WTC11 (cell line): ENCODE results near the gene GPR37L1. TPM values are rescaled to one million over a fixed set of nuclear protein-coding genes. Genes with fewer than 3 reads are reported as not detected.
"Not testable (repeated sequence)": the region's sequence is repeated elsewhere in the genome, so short reads cannot be mapped to it uniquely, and the experiment has no call there.

ENCODE experiments used
- ATAC-seq: fragments of 200-7000 bp; cut with Tn5 transposase; 2 replicates; pipeline ENCODE4 v1.10.0; 2021; ENCODE audit warnings: mild to moderate bottlenecking, moderate library complexity
- CTCF ChIA-PET: fragments of 300-600 bp; sonication (Branson Sonifier 250); formaldehyde crosslinking; loops from one replicate; lab custom pipeline; 2021; ENCODE audit warnings: antibody characterized with exemption; lab: Charles Lee
- POLR2A ChIA-PET: fragments of 350-600 bp; sonication (Branson Sonifier 250); formaldehyde crosslinking; loops from one replicate; lab custom pipeline; 2021; ENCODE audit warnings: antibody characterized with exemption; lab: Charles Lee
- DNase-seq: peaks from one replicate; pipeline ENCODE4 v3.0.0; 2021; ENCODE audit warnings: low spot score
- H3K27ac Mint-ChIP-seq: 2 replicates; pipeline ENCODE4 v1.8.0; 2021; ENCODE audit warnings: mixed read lengths
- H3K27me3 Mint-ChIP-seq: 2 replicates; pipeline ENCODE4 v1.8.0; 2021; ENCODE audit warnings: low read depth, mild to moderate bottlenecking, moderate library complexity, mixed read lengths
- H3K36me3 Mint-ChIP-seq: 2 replicates; pipeline ENCODE4 v1.8.0; 2021; ENCODE audit warnings: mixed read lengths
- H3K4me1 Mint-ChIP-seq: 2 replicates; pipeline ENCODE4 v1.8.0; 2022; ENCODE audit warnings: mixed read lengths
- H3K4me3 Mint-ChIP-seq: 2 replicates; pipeline ENCODE4 v1.8.0; 2021; ENCODE audit warnings: mild to moderate bottlenecking, moderate library complexity, mixed read lengths
- H3K9me3 Mint-ChIP-seq: 2 replicates; pipeline ENCODE4 v1.8.0; 2021; ENCODE audit warnings: mixed read lengths
- ARID4B ChIP-seq: sonication (generic); formaldehyde crosslinking; IDR thresholded peaks from 2 replicates; pipeline ENCODE4 v1.8.0; 2023; ENCODE audit warnings: missing genetic modification reagents, mild to moderate bottlenecking, borderline replicate concordance
- E2F4 ChIP-seq: sonication (generic); formaldehyde crosslinking; IDR thresholded peaks from 2 replicates; pipeline ENCODE4 v1.8.1; 2022; ENCODE audit warnings: low read depth, mild to moderate bottlenecking, moderate library complexity, missing genetic modification reagents, borderline replicate concordance
- ERG ChIP-seq: fragments of 250-450 bp; sonication (Bioruptor Pico); IDR thresholded peaks from 2 replicates; pipeline ENCODE4 v1.8.0; 2021; ENCODE audit warnings: mild to moderate bottlenecking
- FOXK1 ChIP-seq: sonication (generic); formaldehyde crosslinking; IDR thresholded peaks from 2 replicates; pipeline ENCODE4 v1.8.0; 2022; ENCODE audit warnings: mild to moderate bottlenecking, moderate library complexity, missing genetic modification reagents
- HMGA2 ChIP-seq: fragments of 250-450 bp; sonication (Bioruptor Pico); IDR thresholded peaks from 2 replicates; pipeline ENCODE4 v1.4.0; 2021; ENCODE audit warnings: mild to moderate bottlenecking, moderate library complexity
- IRF2 ChIP-seq: sonication (generic); formaldehyde crosslinking; IDR thresholded peaks from 2 replicates; pipeline ENCODE4 v1.8.0; 2022; ENCODE audit warnings: low read depth, missing genetic modification reagents, borderline replicate concordance
- OVOL2 ChIP-seq: fragments of 250-450 bp; sonication (Bioruptor Pico); IDR thresholded peaks from 2 replicates; pipeline ENCODE4 v1.9.0; 2021; ENCODE audit warnings: mild to moderate bottlenecking, borderline replicate concordance
- RORB ChIP-seq: fragments of 250-450 bp; sonication (Bioruptor Pico); IDR thresholded peaks from 2 replicates; pipeline ENCODE4 v1.9.0; 2021; ENCODE audit warnings: mild to moderate bottlenecking
- TP53 ChIP-seq: sonication (generic); formaldehyde crosslinking; IDR thresholded peaks from 2 replicates; pipeline ENCODE4 v1.8.1; 2023; ENCODE audit warnings: mild to moderate bottlenecking, missing genetic modification reagents
- ZNF121 ChIP-seq: sonication (generic); formaldehyde crosslinking; IDR thresholded peaks from 2 replicates; pipeline ENCODE4 v1.8.0; 2023; ENCODE audit warnings: missing genetic modification reagents
- ZNF416 ChIP-seq: fragments of 250-450 bp; sonication (Bioruptor Pico); IDR thresholded peaks from 2 replicates; pipeline ENCODE4 v1.9.0; 2021; ENCODE audit warnings: mild to moderate bottlenecking, inconsistent platforms
- total RNA-seq: library from RNA; stranded (reverse); gene quantifications from 3 replicates; pipeline ENCODE4 v1.2.3, GENCODE V29; 2021
- TF ChIP-seq, protein P1 (sequence below): sonication (generic); formaldehyde crosslinking; IDR thresholded peaks from 2 replicates; pipeline ENCODE4 v1.8.1; 2023; ENCODE audit warnings: mild to moderate bottlenecking, missing genetic modification reagents
- TF ChIP-seq, protein P2 (sequence below): sonication (generic); formaldehyde crosslinking; IDR thresholded peaks from 2 replicates; pipeline ENCODE4 v1.8.1; 2023; ENCODE audit warnings: mild to moderate bottlenecking, moderate library complexity, missing genetic modification reagents
- TF ChIP-seq, protein P3 (sequence below): sonication (generic); formaldehyde crosslinking; IDR thresholded peaks from 2 replicates; pipeline ENCODE4 v1.8.1; 2023; ENCODE audit warnings: mild to moderate bottlenecking, missing genetic modification reagents

GPR37L1 gene
- total RNA-seq, 1 experiment from 2014 or later, result 0.07 TPM

- TF ChIP-seq E2F4 (CRISPR knock-in tag) (no peak), ZNF121 (CRISPR knock-in tag) (no peak)
- TF ChIP-seq, all 79 proteins: peak for 10
Observed at GRCh38 chr1:202144402-202145067, 21.8 kb downstream of the GPR37L1 start, which contains the start of gene ARL8A (continued).

GRCh38 chr1:202145068-202145743, 22.5 kb downstream of the GPR37L1 start:
- DNase-seq (no peak), ATAC-seq (peak; percentile 1; the same call in 1 of the 2 replicates)
- Mint-ChIP-seq H3K27ac (peak overlapping the region; percentile 34; the same call in 1 of the 2 replicates), H3K9me3 (no peaks in the 10 kb centered on the region), H3K27me3 (peaks cover 7% of the 10 kb centered on the region), H3K4me3 (peak overlapping the region; percentile 73), H3K36me3 (no peaks in the 10 kb centered on the region), H3K4me1 (peaks cover 16% of the 10 kb centered on the region)
- no peak for TF ChIP-seq OVOL2 (CRISPR knock-in tag)
- TF ChIP-seq, protein P1, sequence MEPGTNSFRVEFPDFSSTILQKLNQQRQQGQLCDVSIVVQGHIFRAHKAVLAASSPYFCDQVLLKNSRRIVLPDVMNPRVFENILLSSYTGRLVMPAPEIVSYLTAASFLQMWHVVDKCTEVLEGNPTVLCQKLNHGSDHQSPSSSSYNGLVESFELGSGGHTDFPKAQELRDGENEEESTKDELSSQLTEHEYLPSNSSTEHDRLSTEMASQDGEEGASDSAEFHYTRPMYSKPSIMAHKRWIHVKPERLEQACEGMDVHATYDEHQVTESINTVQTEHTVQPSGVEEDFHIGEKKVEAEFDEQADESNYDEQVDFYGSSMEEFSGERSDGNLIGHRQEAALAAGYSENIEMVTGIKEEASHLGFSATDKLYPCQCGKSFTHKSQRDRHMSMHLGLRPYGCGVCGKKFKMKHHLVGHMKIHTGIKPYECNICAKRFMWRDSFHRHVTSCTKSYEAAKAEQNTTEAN (CRISPR knock-in tag), result peak; percentile 58; the same call in 1 of the 2 replicates
- ChIA-PET CTCF (interaction anchor here (1.5 to 2.4 kb wide), 3 partner anchors 10 kb away, joined by 9 to 26 read pairs (median 15); no protein-coding TSS in a partner anchor), POLR2A (interaction anchor here (1.4 kb wide), 1 partner anchor 10 kb away, joined by 6 read pairs; no protein-coding TSS in a partner anchor)

DNA sequence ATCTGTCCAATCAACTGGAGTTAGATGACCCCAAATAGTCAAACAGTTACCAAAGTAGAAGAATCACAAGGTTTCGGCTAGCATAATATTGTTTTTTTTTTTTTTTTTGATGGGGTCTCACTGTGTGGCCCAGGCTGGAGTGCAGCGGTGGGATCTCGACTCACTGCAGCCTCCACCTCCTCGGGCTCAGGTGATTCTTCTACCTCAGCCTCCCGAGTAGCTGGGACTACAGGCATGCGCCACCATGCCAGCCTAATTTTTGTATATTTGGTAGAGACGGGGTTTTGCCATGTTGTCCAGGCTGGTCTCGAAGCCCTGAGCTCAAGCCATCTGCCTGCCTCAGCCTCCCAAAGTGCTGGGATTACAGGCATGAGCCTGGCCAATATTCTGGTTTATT, 23.0 kb downstream of the GPR37L1 start:
- peaks cover 16% of the 10 kb centered on the region for H3K4me1 Mint-ChIP-seq
- ATAC-seq, H3K36me3 Mint-ChIP-seq, POLR2A ChIA-PET, DNase-seq, H3K27me3 Mint-ChIP-seq, H3K27ac Mint-ChIP-seq, H3K9me3 Mint-ChIP-seq: not testable (repeated sequence)
- peak overlapping the region; percentile 73 for H3K4me3 Mint-ChIP-seq
- TF ChIP-seq ZNF121 (CRISPR knock-in tag), result peak; percentile 49; the same call in 1 of the 2 replicates
- CTCF ChIA-PET, result interaction anchor here (1.5 kb wide), 1 partner anchor 9 kb away, joined by 15 read pairs; no protein-coding TSS in a partner anchor

- Mint-ChIP-seq H3K4me3 (peak overlapping the region; percentile 14; the same call in 1 of the 2 replicates), H3K36me3 (no peaks in the 10 kb centered on the region), H3K9me3 (no peaks in the 10 kb centered on the region), H3K27me3 (peaks cover 7% of the 10 kb centered on the region), H3K27ac (no peak overlapping the region), H3K4me1 (peaks cover 16% of the 10 kb centered on the region)
- ChIA-PET CTCF (interaction anchor here (1.1 to 1.5 kb wide), 2 partner anchors 9 to 23 kb away, joined by 3 to 15 read pairs; partner anchors contain the start of gene GPR37L1), POLR2A (no interaction called here)
- DNase-seq (no peak), ATAC-seq (no peak)
- no peak for TF ChIP-seq IRF2 (CRISPR knock-in tag)
- TF ChIP-seq, protein P2, sequence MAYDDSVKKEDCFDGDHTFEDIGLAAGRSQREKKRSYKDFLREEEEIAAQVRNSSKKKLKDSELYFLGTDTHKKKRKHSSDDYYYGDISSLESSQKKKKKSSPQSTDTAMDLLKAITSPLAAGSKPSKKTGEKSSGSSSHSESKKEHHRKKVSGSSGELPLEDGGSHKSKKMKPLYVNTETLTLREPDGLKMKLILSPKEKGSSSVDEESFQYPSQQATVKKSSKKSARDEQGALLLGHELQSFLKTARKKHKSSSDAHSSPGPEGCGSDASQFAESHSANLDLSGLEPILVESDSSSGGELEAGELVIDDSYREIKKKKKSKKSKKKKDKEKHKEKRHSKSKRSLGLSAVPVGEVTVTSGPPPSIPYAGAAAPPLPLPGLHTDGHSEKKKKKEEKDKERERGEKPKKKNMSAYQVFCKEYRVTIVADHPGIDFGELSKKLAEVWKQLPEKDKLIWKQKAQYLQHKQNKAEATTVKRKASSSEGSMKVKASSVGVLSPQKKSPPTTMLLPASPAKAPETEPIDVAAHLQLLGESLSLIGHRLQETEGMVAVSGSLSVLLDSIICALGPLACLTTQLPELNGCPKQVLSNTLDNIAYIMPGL (CRISPR knock-in tag), result no peak
- TF ChIP-seq FOXK1 (CRISPR knock-in tag), result no peak
- TF ChIP-seq, protein P3, sequence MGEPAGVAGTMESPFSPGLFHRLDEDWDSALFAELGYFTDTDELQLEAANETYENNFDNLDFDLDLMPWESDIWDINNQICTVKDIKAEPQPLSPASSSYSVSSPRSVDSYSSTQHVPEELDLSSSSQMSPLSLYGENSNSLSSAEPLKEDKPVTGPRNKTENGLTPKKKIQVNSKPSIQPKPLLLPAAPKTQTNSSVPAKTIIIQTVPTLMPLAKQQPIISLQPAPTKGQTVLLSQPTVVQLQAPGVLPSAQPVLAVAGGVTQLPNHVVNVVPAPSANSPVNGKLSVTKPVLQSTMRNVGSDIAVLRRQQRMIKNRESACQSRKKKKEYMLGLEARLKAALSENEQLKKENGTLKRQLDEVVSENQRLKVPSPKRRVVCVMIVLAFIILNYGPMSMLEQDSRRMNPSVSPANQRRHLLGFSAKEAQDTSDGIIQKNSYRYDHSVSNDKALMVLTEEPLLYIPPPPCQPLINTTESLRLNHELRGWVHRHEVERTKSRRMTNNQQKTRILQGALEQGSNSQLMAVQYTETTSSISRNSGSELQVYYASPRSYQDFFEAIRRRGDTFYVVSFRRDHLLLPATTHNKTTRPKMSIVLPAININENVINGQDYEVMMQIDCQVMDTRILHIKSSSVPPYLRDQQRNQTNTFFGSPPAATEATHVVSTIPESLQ (CRISPR knock-in tag), result no peak
- TF ChIP-seq ARID4B, result no peak
- no peak for TF ChIP-seq RORB (CRISPR knock-in tag)
- TF ChIP-seq ERG, result no peak
- no peak for TF ChIP-seq HMGA2 (CRISPR knock-in tag)
- TF ChIP-seq ZNF416 (CRISPR knock-in tag), result no peak
- no peak for TF ChIP-seq TP53 (CRISPR knock-in tag)
Observed at GRCh38 chr1:202146279-202146678, 23.6 kb downstream of the GPR37L1 start.
